Mesothelial cell of epicardium (in vitro differentiated cells): Measurements from ENCODE around the gene NEUROG1. TPM values are rescaled to one million over a fixed set of nuclear protein-coding genes. Genes with fewer than 3 reads are reported as not detected.

ENCODE experiments used
- DNase-seq, 2 experiments: peaks; one replicate each; pipeline ENCODE4 v3.0.0; 2021; ENCODE audit warnings: low spot score in 2 of 2; ENCODE audit not compliant: unreplicated experiment in 2 of 2
- H3K27ac Mint-ChIP-seq: 2 replicates; pipeline ENCODE4 v1.8.0; 2021; ENCODE audit warnings: mixed read lengths
- H3K27me3 Mint-ChIP-seq: 2 replicates; pipeline ENCODE4 v1.8.0; 2021; ENCODE audit warnings: low read depth, mixed read lengths
- H3K36me3 Mint-ChIP-seq: 2 replicates; pipeline ENCODE4 v1.8.0; 2021; ENCODE audit warnings: mixed read lengths
- H3K4me1 Mint-ChIP-seq: 2 replicates; pipeline ENCODE4 v1.8.0; 2021; ENCODE audit warnings: mixed read lengths
- H3K4me3 Mint-ChIP-seq: 2 replicates; pipeline ENCODE4 v1.8.0; 2021; ENCODE audit warnings: mild to moderate bottlenecking, moderate library complexity, mixed read lengths
- H3K9me3 Mint-ChIP-seq: 2 replicates; pipeline ENCODE4 v1.8.0; 2021; ENCODE audit warnings: mixed read lengths
- total RNA-seq: library from RNA; stranded (reverse); gene quantifications from 3 replicates; pipeline ENCODE4 v1.2.1, GENCODE V29; 2021
- TF ChIP-seq, protein P1 (sequence below): fragments of 200-600 bp; sonication (generic); IDR thresholded peaks from one replicate; pipeline ENCODE4 v1.5.0; 2021; ENCODE audit warnings: antibody characterized with exemption; ENCODE audit not compliant: unreplicated experiment

NEUROG1 gene
- total RNA-seq, 1 donor from 2014 or later = not detected

DNA sequence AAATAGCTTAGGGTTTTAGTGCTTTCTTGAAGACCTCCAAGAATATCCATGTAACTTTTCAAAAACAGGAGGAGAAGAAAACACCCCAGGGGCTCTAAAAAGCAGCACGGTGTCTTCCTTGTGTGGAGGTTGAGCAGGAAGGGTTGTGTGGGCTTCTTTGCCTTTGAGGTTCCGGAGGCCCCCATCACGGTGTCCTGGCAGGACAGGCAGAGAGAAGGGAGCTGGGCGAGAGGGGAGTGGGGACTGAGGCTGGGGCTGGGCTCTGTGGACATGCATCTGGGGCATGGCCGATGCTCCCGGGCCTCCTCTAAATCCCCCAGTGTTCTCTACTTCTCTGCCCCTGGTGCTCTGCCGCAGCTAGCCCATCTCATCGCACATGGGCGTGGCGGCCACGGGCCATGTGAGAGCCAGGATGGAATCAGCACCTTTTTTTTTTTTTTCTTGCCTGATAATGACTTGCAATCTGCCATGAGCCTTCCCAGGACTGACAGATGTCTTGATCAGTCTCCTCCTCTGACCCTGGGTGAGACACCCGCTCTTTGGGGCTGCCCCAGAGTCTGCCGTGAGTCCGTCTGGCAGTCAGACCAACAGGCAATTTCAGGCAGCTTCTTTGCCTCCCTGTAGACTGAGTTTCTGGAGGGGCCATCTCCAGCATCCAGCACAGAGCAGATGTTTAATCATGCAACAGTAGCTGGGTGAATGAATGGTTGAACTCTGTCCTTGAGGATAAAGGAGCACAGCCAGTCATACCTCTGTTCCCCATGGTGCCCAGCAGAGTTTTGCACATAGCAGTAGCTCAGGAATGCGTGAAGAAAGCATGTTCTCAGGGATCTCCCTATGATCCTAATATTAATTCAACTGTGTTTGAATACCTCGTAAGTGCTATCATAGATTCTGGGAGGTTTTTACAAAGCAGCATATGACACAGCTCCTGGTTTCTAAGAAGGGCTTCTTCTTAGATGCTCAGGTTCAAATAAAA lies 30.9 kb upstream of the NEUROG1 start:
- no peak for DNase-seq
- H3K4me1 Mint-ChIP-seq = peaks cover 34% of the 10 kb centered on the region
- no peak overlapping the region for H3K27ac Mint-ChIP-seq
- H3K27me3 Mint-ChIP-seq = no peaks in the 10 kb centered on the region
- H3K36me3 Mint-ChIP-seq = no peaks in the 10 kb centered on the region
- TF ChIP-seq, protein P1, sequence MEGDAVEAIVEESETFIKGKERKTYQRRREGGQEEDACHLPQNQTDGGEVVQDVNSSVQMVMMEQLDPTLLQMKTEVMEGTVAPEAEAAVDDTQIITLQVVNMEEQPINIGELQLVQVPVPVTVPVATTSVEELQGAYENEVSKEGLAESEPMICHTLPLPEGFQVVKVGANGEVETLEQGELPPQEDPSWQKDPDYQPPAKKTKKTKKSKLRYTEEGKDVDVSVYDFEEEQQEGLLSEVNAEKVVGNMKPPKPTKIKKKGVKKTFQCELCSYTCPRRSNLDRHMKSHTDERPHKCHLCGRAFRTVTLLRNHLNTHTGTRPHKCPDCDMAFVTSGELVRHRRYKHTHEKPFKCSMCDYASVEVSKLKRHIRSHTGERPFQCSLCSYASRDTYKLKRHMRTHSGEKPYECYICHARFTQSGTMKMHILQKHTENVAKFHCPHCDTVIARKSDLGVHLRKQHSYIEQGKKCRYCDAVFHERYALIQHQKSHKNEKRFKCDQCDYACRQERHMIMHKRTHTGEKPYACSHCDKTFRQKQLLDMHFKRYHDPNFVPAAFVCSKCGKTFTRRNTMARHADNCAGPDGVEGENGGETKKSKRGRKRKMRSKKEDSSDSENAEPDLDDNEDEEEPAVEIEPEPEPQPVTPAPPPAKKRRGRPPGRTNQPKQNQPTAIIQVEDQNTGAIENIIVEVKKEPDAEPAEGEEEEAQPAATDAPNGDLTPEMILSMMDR = peak; percentile 8
- no peak overlapping the region for H3K4me3 Mint-ChIP-seq
- H3K9me3 Mint-ChIP-seq = no peaks in the 10 kb centered on the region

DNA sequence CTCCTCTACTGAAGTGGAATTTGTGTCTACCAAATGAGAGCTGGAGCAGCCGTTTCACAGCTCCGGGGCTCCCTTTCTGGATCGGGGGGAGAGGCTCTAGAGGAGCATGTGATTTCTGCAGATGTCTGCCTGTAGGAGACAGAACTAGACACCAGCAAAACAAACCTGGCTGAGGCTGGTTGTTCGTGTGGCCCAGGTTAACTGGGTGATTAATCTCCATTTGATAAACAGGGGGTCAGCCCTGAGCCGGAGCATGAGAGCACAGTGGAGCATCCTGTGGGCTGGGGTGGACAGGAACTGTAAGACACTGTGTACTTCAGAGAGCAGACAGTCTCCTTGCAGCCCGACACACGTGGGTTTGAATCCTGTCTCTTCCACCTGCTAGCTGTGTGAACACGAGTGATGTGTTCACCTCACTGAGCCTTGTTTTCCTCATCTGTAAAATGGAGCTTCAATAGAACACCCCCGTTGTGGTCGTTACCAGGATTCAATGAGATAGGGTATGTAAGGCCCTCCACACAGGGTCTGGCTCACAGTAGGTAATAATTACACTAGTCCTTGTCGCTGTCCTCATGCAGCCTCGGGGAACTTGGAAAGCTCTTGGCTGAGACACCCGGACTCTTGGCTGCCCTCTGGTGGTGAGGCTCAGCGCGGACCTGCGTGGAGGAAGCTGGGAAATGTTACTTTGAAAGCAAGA lies 30.1 kb upstream of the NEUROG1 start:
- peaks cover 39% of the 10 kb centered on the region for H3K4me1 Mint-ChIP-seq
- H3K4me3 Mint-ChIP-seq = no peak overlapping the region
- H3K27ac Mint-ChIP-seq = no peak overlapping the region
- H3K27me3 Mint-ChIP-seq = no peaks in the 10 kb centered on the region
- TF ChIP-seq, protein P1 = peak; percentile 86
- H3K9me3 Mint-ChIP-seq = no peaks in the 10 kb centered on the region
- peak in 1 of 2 experiments; percentile 77 for DNase-seq
- no peaks in the 10 kb centered on the region for H3K36me3 Mint-ChIP-seq

DNA sequence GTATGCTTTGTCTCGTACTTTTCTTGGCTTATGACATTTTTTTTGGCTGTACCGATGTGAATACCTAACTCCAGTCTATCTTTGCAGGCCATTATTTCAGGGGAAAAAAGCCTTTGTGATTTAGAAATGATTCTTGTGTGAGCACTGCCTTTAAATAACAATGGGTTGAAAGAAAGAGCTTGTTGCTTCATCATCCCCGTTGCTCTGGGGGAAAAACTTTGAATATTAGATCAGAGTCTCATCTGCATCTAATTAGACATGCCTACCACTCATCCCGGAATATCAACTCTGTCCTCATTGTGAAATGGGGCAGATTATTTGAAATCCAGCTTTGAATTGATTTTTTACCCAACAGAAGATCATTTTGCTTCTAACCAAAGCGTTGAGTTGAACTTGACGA lies 29.5 kb upstream of the NEUROG1 start:
- Mint-ChIP-seq H3K36me3 (no peaks in the 10 kb centered on the region), H3K27ac (no peak overlapping the region), H3K9me3 (no peaks in the 10 kb centered on the region), H3K27me3 (peaks cover 2% of the 10 kb centered on the region), H3K4me1 (peaks cover 39% of the 10 kb centered on the region), H3K4me3 (no peak overlapping the region)
- TF ChIP-seq, protein P1 = no peak
- no peak for DNase-seq

DNA sequence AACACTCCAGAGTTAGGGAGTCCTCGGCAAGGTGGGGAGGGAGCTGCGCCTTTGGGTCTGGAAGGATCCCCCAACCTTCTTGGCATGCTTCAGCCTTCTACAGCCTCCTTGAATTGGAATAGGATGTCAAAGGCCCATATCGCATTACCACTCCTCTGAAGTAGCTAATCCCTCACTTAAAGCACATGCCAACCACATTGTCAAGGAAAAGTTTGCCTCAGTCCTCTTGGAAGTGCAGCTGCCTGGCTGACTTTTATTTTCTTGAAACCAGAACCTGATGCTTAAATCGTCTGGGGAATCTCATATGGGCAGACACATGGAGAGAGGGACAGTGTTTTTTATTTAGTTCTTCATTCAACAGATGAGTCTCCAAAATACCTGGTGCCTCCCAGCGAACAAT lies 28.6 kb upstream of the NEUROG1 start:
- peaks cover 39% of the 10 kb centered on the region for H3K4me1 Mint-ChIP-seq

DNA sequence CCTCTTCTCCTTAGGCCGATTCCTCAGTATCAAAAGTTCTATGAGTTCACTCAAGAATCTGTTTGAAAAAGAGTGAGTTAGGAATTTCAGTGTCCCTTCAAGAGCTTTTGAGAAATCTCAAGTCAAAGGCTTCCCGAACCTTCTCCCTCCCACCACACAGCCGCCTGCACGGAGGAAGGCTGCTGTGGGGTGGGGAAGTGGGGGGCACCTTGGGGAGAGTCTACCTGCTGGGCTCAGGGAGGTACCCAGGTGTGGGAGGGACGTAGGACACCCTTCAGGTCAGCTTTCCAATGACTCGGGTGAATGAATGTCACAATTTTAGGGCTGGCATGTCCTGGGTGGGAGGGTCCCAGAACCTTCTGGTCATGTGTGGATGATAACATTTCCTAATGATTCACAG lies 25.5 kb upstream of the NEUROG1 start:
- no peak for DNase-seq

More for the DNA sequence above, 28.6 kb upstream of the NEUROG1 start:
- no peak overlapping the region for H3K4me3 Mint-ChIP-seq
- H3K9me3 Mint-ChIP-seq = no peaks in the 10 kb centered on the region
- no peak for DNase-seq
- no peaks in the 10 kb centered on the region for H3K36me3 Mint-ChIP-seq
- H3K27me3 Mint-ChIP-seq = peaks cover 3% of the 10 kb centered on the region
- no peak overlapping the region for H3K27ac Mint-ChIP-seq
- TF ChIP-seq, protein P1 = no peak

More for the DNA sequence above, 25.5 kb upstream of the NEUROG1 start:
- TF ChIP-seq, protein P1 = no peak
- no peak overlapping the region for H3K4me3 Mint-ChIP-seq
- no peaks in the 10 kb centered on the region for H3K36me3 Mint-ChIP-seq
- H3K4me1 Mint-ChIP-seq = peaks cover 19% of the 10 kb centered on the region
- H3K9me3 Mint-ChIP-seq = no peaks in the 10 kb centered on the region
- H3K27ac Mint-ChIP-seq = no peak overlapping the region
- peaks cover 13% of the 10 kb centered on the region for H3K27me3 Mint-ChIP-seq
